HepG2 (cell line): ENCODE measurements around the gene MIEF2. TPM values are rescaled to one million over a fixed set of nuclear protein-coding genes. Genes with fewer than 3 reads are reported as not detected.
A peak's percentile ranks its signal among the peaks of the same experiment; 100 is the strongest.

Experiments used
- AKAP8 ChIP-seq: sonication (generic); formaldehyde crosslinking; IDR thresholded peaks from 2 replicates; pipeline ENCODE4 v1.5.1; 2020; ENCODE audit warnings: mild to moderate bottlenecking, missing genetic modification reagents
- EED ChIP-seq: sonication (generic); formaldehyde crosslinking; IDR thresholded peaks from 2 replicates; pipeline ENCODE4 v1.5.0; 2020; ENCODE audit warnings: mild to moderate bottlenecking, missing genetic modification reagents
- GPBP1L1 ChIP-seq: sonication (generic); formaldehyde crosslinking; IDR thresholded peaks from 2 replicates; pipeline ENCODE4 v1.5.0; 2020; ENCODE audit warnings: mild to moderate bottlenecking, missing genetic modification reagents
- HNF1A ChIP-seq, 2 experiments: sonication (generic) in 1 of 2; formaldehyde crosslinking in 1 of 2; IDR thresholded peaks; 2 replicates each; pipeline versions ENCODE4 v1.4.0 to v1.6.1; 2016 to 2020; ENCODE audit warnings: borderline replicate concordance in 1 of 2, low read depth in 1 of 2, mild to moderate bottlenecking in 1 of 2, missing genetic modification reagents in 1 of 2
- MED1 ChIP-seq: sonication (generic); formaldehyde crosslinking; IDR thresholded peaks from 2 replicates; pipeline ENCODE4 v1.4.0; 2020; ENCODE audit warnings: missing genetic modification reagents
- NR2F1 ChIP-seq, 2 experiments: fragments of 450-650 bp in 1 of 2; formaldehyde crosslinking in 1 of 2; IDR thresholded peaks; 2 replicates each; pipeline versions ENCODE4 v1.5.0 to v1.6.1; 2016 to 2020; ENCODE audit warnings: mild to moderate bottlenecking in 1 of 2, missing compliant biosample characterization in 1 of 2, missing genetic modification reagents in 1 of 2, moderate library complexity in 1 of 2
- PBX3 ChIP-seq: sonication (generic); formaldehyde crosslinking; IDR thresholded peaks from 2 replicates; pipeline ENCODE4 v1.8.1; 2023; ENCODE audit warnings: missing genetic modification reagents, inconsistent platforms, borderline replicate concordance
- SALL1 ChIP-seq: sonication (generic); formaldehyde crosslinking; IDR thresholded peaks from 2 replicates; pipeline ENCODE4 v1.8.0; 2022; ENCODE audit warnings: mild to moderate bottlenecking, missing genetic modification reagents
- SRSF4 ChIP-seq: fragments of 200-400 bp; formaldehyde crosslinking; IDR thresholded peaks from one replicate; pipeline ENCODE4 v1.6.1; 2018; ENCODE audit warnings: mild to moderate bottlenecking, low read depth, low read length, moderate library complexity; ENCODE audit not compliant: poor library complexity, severe bottlenecking
- TEF ChIP-seq: sonication (generic); formaldehyde crosslinking; IDR thresholded peaks from 2 replicates; pipeline ENCODE4 v1.5.0; 2020; ENCODE audit warnings: missing genetic modification reagents
- ZFAT ChIP-seq: sonication (generic); formaldehyde crosslinking; conservative IDR thresholded peaks from 2 replicates; pipeline ENCODE4 v1.8.1; 2023; ENCODE audit warnings: missing genetic modification reagents, inconsistent platforms
- ZNF3 ChIP-seq: IDR thresholded peaks from 2 replicates; pipeline ENCODE4 v1.7.0; 2017; ENCODE audit warnings: inconsistent platforms
- ZNF652 ChIP-seq: IDR thresholded peaks from 2 replicates; pipeline ENCODE4 v1.6.1; 2016; ENCODE audit warnings: low read depth, borderline replicate concordance
- ZNF687 ChIP-seq: sonication (generic); formaldehyde crosslinking; IDR thresholded peaks from 2 replicates; pipeline ENCODE4 v1.5.1; 2020; ENCODE audit warnings: mild to moderate bottlenecking, missing genetic modification reagents, moderate library complexity
- ZNF703 ChIP-seq: sonication (generic); formaldehyde crosslinking; IDR thresholded peaks from 2 replicates; pipeline ENCODE4 v1.5.1; 2020; ENCODE audit warnings: missing genetic modification reagents, mild to moderate bottlenecking, moderate library complexity, borderline replicate concordance
- polyA plus RNA-seq, 8 experiments: library from polyadenylated mRNA; depleted of rRNA in 3 of 8; stranded (reverse) in 7 of 8; unstranded in 1 of 8; fragments of >200 nt; fragmentation: Illumina TruSeq in 4 of 8; extraction: Trizol in 4 of 8; gene quantifications; 2 replicates each; pipeline versions ENCODE4 v1.2.1 to v1.2.3, GENCODE V29; 2011 to 2016; ENCODE audit warnings: low read depth in 4 of 8, missing spikeins in 1 of 8, mixed read lengths in 1 of 8; ENCODE audit not compliant: insufficient read depth in 1 of 8
- total RNA-seq, 5 experiments: library from RNA; depleted of rRNA; stranded (reverse); fragments of >200 nt; fragmentation: Illumina TruSeq; extraction: Trizol; gene quantifications; 2 replicates each; pipeline ENCODE4 v1.2.3, GENCODE V29; 2016; ENCODE audit warnings: low read depth in 1 of 5

MIEF2 gene
- total and polyA plus RNA-seq, 2 of the 13 experiments (the other 11 are each of a cell fraction or from before 2014, with no cell fraction given), result 6.0 to 8.0 TPM

GRCh38 chr17:18260332-18261145 is at the start of gene MIEF2 (continued):
- TF ChIP-seq ZNF687 (CRISPR knock-in tag), result peak; percentile 90
- peak; percentile 93 for TF ChIP-seq ZNF652 (CRISPR knock-in tag)
- no peak for TF ChIP-seq TEF (CRISPR knock-in tag)
- no peak for TF ChIP-seq SRSF4
- TF ChIP-seq AKAP8, result peak; percentile 52; the same call in 1 of the 2 replicates
- no peak for TF ChIP-seq HNF1A (IDR thresholded peaks at IDR 0.05; ENCODE audit: low read depth)
- TF ChIP-seq HNF1A (CRISPR knock-in tag; IDR thresholded peaks at IDR 0.05; ENCODE audit: borderline replicate concordance), result peak; percentile 62; the same call in 1 of the 2 replicates
- no peak for TF ChIP-seq ZNF703 (CRISPR knock-in tag)
- TF ChIP-seq ZFAT (CRISPR knock-in tag), result no peak
- no peak for TF ChIP-seq ZNF3 (CRISPR knock-in tag)
- TF ChIP-seq MED1 (CRISPR knock-in tag), result no peak
- TF ChIP-seq SALL1 (CRISPR knock-in tag), result peak; percentile 71
- peak; percentile 59; the same call in 1 of the 2 replicates for TF ChIP-seq PBX3 (CRISPR knock-in tag)
- TF ChIP-seq NR2F1 (CRISPR knock-in tag; IDR thresholded peaks at IDR 0.05), result 0 out of 4 replicates have a peak, but pooled peaks of 1 of the 2 experiments have one; percentile 7
- TF ChIP-seq EED (CRISPR knock-in tag), result 0 out of 2 replicates have a peak, but pooled peaks have one; percentile 19
- TF ChIP-seq GPBP1L1 (CRISPR knock-in tag), result no peak
